ENCODE data around the gene TANC2.

The TANC2 gene

GRCh38 chr17:63002625-63003024, 36.6 kb downstream of the TANC2 start:
- no peaks in the 10 kb centered on the region for H3K36me3 ChIP-seq (ENCODE audit: control insufficient read depth, insufficient read depth, low read length, severe bottlenecking)
- H3K9me3 ChIP-seq (ENCODE audit: control insufficient read depth, low read length) = no peaks in the 10 kb centered on the region
- no peak for DNase-seq (ENCODE audit: low read depth)
- no peaks in the 10 kb centered on the region for H3K27me3 ChIP-seq (replicated peaks; ENCODE audit: control insufficient read depth, insufficient read depth, low read length)
- H3K4me3 ChIP-seq (ENCODE audit: low read length) = no peak overlapping the region
- no peak overlapping the region for H3K9ac ChIP-seq (ENCODE audit: low read length)
- peaks cover 11% of the 10 kb centered on the region for H3K4me1 ChIP-seq (ENCODE audit: control insufficient read depth, insufficient read depth, low read length)

- Histone ChIP-seq H3K4me1 (ENCODE audit: control insufficient read depth, insufficient read depth, low read length) (no peaks in the 10 kb centered on the region), H3K36me3 (ENCODE audit: control insufficient read depth, insufficient read depth, low read length, severe bottlenecking) (no peaks in the 10 kb centered on the region), H3K4me3 (ENCODE audit: low read length) (no peak overlapping the region), H3K9me3 (ENCODE audit: control insufficient read depth, low read length) (no peaks in the 10 kb centered on the region), H3K27me3 (replicated peaks; ENCODE audit: control insufficient read depth, insufficient read depth, low read length) (no peaks in the 10 kb centered on the region), H3K9ac (ENCODE audit: low read length) (no peak overlapping the region)
- DNase-seq (ENCODE audit: low read depth) = no peak
These were observed 49.8 kb downstream of the TANC2 start for GRCh38 chr17:63015824-63016223.

Measured in adipocyte (in vitro differentiated cells).